ENCODE data around the gene VMP1. TPM values are rescaled to one million over a fixed set of nuclear protein-coding genes. Genes with fewer than 3 reads are reported as not detected.

The VMP1 gene
- total and polyA plus RNA-seq, 2 of the 13 experiments (the other 11 are each of a cell fraction or from before 2014, with no cell fraction given): 186 to 271 TPM

- TF ChIP-seq HOXA7 (CRISPR knock-in tag; IDR thresholded peaks at IDR 0.05): no peak
- TF ChIP-seq ZNF703 (CRISPR knock-in tag; IDR thresholded peaks at IDR 0.05; ENCODE audit: borderline replicate concordance): no peak
- peak; percentile 84 for TF ChIP-seq ZBTB20 (CRISPR knock-in tag; IDR thresholded peaks at IDR 0.05; ENCODE audit: borderline replicate concordance, low read depth)
- TF ChIP-seq ZNF180 (CRISPR knock-in tag; IDR thresholded peaks at IDR 0.05; ENCODE audit: borderline replicate concordance, low read depth): no peak
- no peak for TF ChIP-seq CSRNP2 (CRISPR knock-in tag; conservative IDR thresholded peaks at IDR 0.05; ENCODE audit: low read depth)
- TF ChIP-seq ZNF550 (CRISPR knock-in tag; IDR thresholded peaks at IDR 0.05; ENCODE audit: borderline replicate concordance): no peak
- no peak for TF ChIP-seq SIX1 (CRISPR knock-in tag; IDR thresholded peaks at IDR 0.05; ENCODE audit: borderline replicate concordance)
- TF ChIP-seq CENPBD1 (CRISPR knock-in tag; IDR thresholded peaks at IDR 0.05; ENCODE audit: borderline replicate concordance, low read depth): no peak
- TF ChIP-seq ZKSCAN1 (IDR thresholded peaks at IDR 0.05; ENCODE audit: low read length): no peak
- TF ChIP-seq MED8 (CRISPR knock-in tag; IDR thresholded peaks at IDR 0.05; ENCODE audit: insufficient replicate concordance): peak; percentile 82
- TF ChIP-seq SYNCRIP (IDR thresholded peaks at IDR 0.05; ENCODE audit: insufficient read depth, low read depth, low read length): no peak
- TF ChIP-seq ZNF83 (CRISPR knock-in tag; IDR thresholded peaks at IDR 0.05; ENCODE audit: borderline replicate concordance): no peak
- 0 out of 2 replicates have a peak, but pooled peaks have one; percentile 27 for TF ChIP-seq ZBTB37 (CRISPR knock-in tag; IDR thresholded peaks at IDR 0.05)
- no peak for TF ChIP-seq MLLT10 (CRISPR knock-in tag; IDR thresholded peaks at IDR 0.05)
- TF ChIP-seq ZNF784 (CRISPR knock-in tag; IDR thresholded peaks at IDR 0.05; ENCODE audit: borderline replicate concordance): peak; percentile 70; the same call in 1 of the 2 replicates
- TF ChIP-seq HCFC1 (IDR thresholded peaks at IDR 0.05; ENCODE audit: low read depth, low read length): no peak
- TF ChIP-seq, protein P1, sequence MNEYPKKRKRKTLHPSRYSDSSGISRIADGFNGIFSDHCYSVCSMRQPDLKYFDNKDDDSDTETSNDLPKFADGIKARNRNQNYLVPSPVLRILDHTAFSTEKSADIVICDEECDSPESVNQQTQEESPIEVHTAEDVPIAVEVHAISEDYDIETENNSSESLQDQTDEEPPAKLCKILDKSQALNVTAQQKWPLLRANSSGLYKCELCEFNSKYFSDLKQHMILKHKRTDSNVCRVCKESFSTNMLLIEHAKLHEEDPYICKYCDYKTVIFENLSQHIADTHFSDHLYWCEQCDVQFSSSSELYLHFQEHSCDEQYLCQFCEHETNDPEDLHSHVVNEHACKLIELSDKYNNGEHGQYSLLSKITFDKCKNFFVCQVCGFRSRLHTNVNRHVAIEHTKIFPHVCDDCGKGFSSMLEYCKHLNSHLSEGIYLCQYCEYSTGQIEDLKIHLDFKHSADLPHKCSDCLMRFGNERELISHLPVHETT (CRISPR knock-in tag; conservative IDR thresholded peaks at IDR 0.05): no peak
- no peak for TF ChIP-seq TSC22D2 (CRISPR knock-in tag; IDR thresholded peaks at IDR 0.05; ENCODE audit: borderline replicate concordance)
- TF ChIP-seq, protein P2, sequence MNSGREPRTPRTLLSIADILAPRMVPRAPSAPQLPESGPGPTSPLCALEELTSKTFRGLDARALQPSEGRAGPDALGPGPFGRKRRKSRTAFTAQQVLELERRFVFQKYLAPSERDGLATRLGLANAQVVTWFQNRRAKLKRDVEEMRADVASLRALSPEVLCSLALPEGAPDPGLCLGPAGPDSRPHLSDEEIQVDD (CRISPR knock-in tag; IDR thresholded peaks at IDR 0.05; ENCODE audit: borderline replicate concordance): no peak
- TF ChIP-seq NCOA2 (CRISPR knock-in tag; IDR thresholded peaks at IDR 0.05): peak; percentile 94
- TF ChIP-seq DR1 (CRISPR knock-in tag; IDR thresholded peaks at IDR 0.05): peak; percentile 87
Observed at GRCh38 chr17:59837308-59838051, 130.0 kb downstream of the VMP1 start (continued).
